ENCODE measurements around the gene GALNTL6. TPM values are rescaled to one million over a fixed set of nuclear protein-coding genes. Genes with fewer than 3 reads are reported as not detected.

GALNTL6 gene
- total RNA-seq, 1 experiment from 2014 or later: not detected

- no peak overlapping the region for H2BK5ac ChIP-seq (ENCODE audit: insufficient read length, low read length)
- no peak for DNase-seq
- no peaks in the 10 kb centered on the region for H3K79me1 ChIP-seq (ENCODE audit: insufficient read depth, low read depth, low read length, poor library complexity, severe bottlenecking)
- no peak overlapping the region for H3K9ac ChIP-seq (ENCODE audit: extremely low read depth, insufficient read length, low read length)
- no peak overlapping the region for H2BK12ac ChIP-seq (ENCODE audit: insufficient read length, low read depth, low read length)
- no peak overlapping the region for H4K8ac ChIP-seq (replicated peaks; ENCODE audit: insufficient read length, low read depth, low read length)
- no peak overlapping the region for H2BK20ac ChIP-seq (ENCODE audit: low read depth, low read length, poor library complexity, severe bottlenecking)
- H2BK15ac ChIP-seq (ENCODE audit: low read depth, low read length): no peak overlapping the region
- no peak overlapping the region for H3K56ac ChIP-seq (ENCODE audit: insufficient read length, low read depth, low read length)
- no peaks in the 10 kb centered on the region for H3K79me2 ChIP-seq (ENCODE audit: insufficient read depth, low read length)
- H4K91ac ChIP-seq (ENCODE audit: insufficient read length, low read depth, low read length): no peak overlapping the region
- no peak overlapping the region for H3K4ac ChIP-seq (ENCODE audit: low read depth, low read length)
- H3K9me3 Mint-ChIP-seq: peaks cover 4 to 13% of the 10 kb centered on the region in 2 experiments; a peak in 4 of 5 replicates
- no peak for TF ChIP-seq CTCF (conservative IDR thresholded peaks at IDR 0.05)
- no CpG with 5 or more reads among the region's 1 CpG for WGBS (ENCODE audit: extremely low coverage, insufficient read length, low lambda C conversion rate)
- H3K27me3 Mint-ChIP-seq (ENCODE audit: low read depth): no peaks in the 10 kb centered on the region
- no peak overlapping the region for H3K14ac ChIP-seq (ENCODE audit: insufficient read depth, low read length)
- no peak overlapping the region for H3T11ph ChIP-seq (ENCODE audit: low read length)
- H3K4me1 ChIP-seq (ENCODE audit: insufficient read depth, low read length): no peaks in the 10 kb centered on the region
- H3K23me2 ChIP-seq (ENCODE audit: insufficient read length, low read depth, low read length, poor library complexity, severe bottlenecking): no peaks in the 10 kb centered on the region
- H3K4me1 Mint-ChIP-seq: peaks cover 36 to 38% of the 10 kb centered on the region in 2 experiments
- no peak overlapping the region for H3K27ac ChIP-seq (ENCODE audit: insufficient read length, low read depth, low read length)
- no peaks in the 10 kb centered on the region for H4K20me1 ChIP-seq (ENCODE audit: control insufficient read depth, insufficient read depth, insufficient read length)
- H3K27me3 ChIP-seq (ENCODE audit: insufficient read depth, low read length): no peaks in the 10 kb centered on the region
- no peak overlapping the region for H2BK120ac ChIP-seq (ENCODE audit: low read depth, low read length, poor library complexity, severe bottlenecking)
- H3K9me3 ChIP-seq (ENCODE audit: control insufficient read depth, low read depth, low read length): no peaks in the 10 kb centered on the region
- H3K36me3 Mint-ChIP-seq (ENCODE audit: insufficient read depth in 1 of 3, low read depth in 3 of 3): peaks cover 10 to 14% (median 10%) of the 10 kb centered on the region in 3 experiments; a peak in 5 of 7 replicates
- no peak overlapping the region for H2AK5ac ChIP-seq (ENCODE audit: insufficient read length, low read length)
- no peak overlapping the region for H3K23ac ChIP-seq (ENCODE audit: insufficient read length, low read depth, low read length)
- no peak overlapping the region; a peak in 1 of 7 replicates for H3K27ac Mint-ChIP-seq
- H2AFZ ChIP-seq (ENCODE audit: low read length): no peak overlapping the region
- H3K18ac ChIP-seq (ENCODE audit: insufficient read length, low read depth, low read length): no peak overlapping the region
- H3K4me2 ChIP-seq (ENCODE audit: insufficient read depth, insufficient read length, low read length): no peak overlapping the region
- no peak overlapping the region for H3K4me3 Mint-ChIP-seq
- H4K5ac ChIP-seq (ENCODE audit: insufficient read length, low read depth, low read length): no peak overlapping the region
These were observed 1244.7 kb downstream of the GALNTL6 start for GRCh38 chr4:173057901-173058300.
